Thoracic aorta (tissue), 2 donors: ENCODE data around the gene PLCB1. TPM values are rescaled to one million over a fixed set of nuclear protein-coding genes. Genes with fewer than 3 reads are reported as not detected.
A peak's percentile ranks its signal among the peaks of the same experiment; 100 is the strongest.

Experiments used
- ATAC-seq: fragments of 150-250 bp; one replicate; pipeline ENCODE4 v1.8.0; 2017; ENCODE audit warnings: low read depth; ENCODE audit not compliant: insufficient number of reproducible peaks, low FRiP score
- DNase-seq: peaks from one replicate; pipeline ENCODE4 v3.0.0-alpha.2; 2020; ENCODE audit warnings: low spot score
- H3K27ac ChIP-seq, 2 donors: fragments of 200-600 bp; sonication (generic); 1 replicate in 1 of 2; 2 replicates in 1 of 2; pipeline ENCODE4 v1.5.1; 2016; ENCODE audit warnings: mild to moderate bottlenecking in 2 of 2, moderate library complexity in 2 of 2
- H3K27me3 ChIP-seq: fragments of 200-600 bp; sonication (generic); replicated peaks from 2 replicates; pipeline ENCODE4 v1.6.0; 2016; ENCODE audit warnings: mild to moderate bottlenecking; ENCODE audit not compliant: insufficient read depth
- H3K36me3 ChIP-seq: fragments of 200-600 bp; sonication (generic); one replicate; pipeline ENCODE4 v1.5.1; 2016
- H3K4me1 ChIP-seq, 2 donors: fragments of 200-600 bp; sonication (generic); 1 replicate in 1 of 2; 2 replicates in 1 of 2; pipeline versions ENCODE4 v1.5.1 to v1.6.0; 2016; ENCODE audit warnings: low read depth in 2 of 2, mild to moderate bottlenecking in 1 of 2; ENCODE audit not compliant: control insufficient read depth in 1 of 2
- H3K4me3 ChIP-seq: fragments of 200-600 bp; sonication (generic); 2 replicates; pipeline ENCODE4 v1.5.1; 2016; ENCODE audit warnings: mild to moderate bottlenecking
- H3K9me3 ChIP-seq: fragments of 200-600 bp; sonication (generic); 2 replicates; pipeline ENCODE4 v1.5.1; 2016
- CTCF ChIP-seq: fragments of 200-600 bp; sonication (generic); IDR thresholded peaks from one replicate; pipeline ENCODE4 v1.5.1; 2019; ENCODE audit warnings: antibody characterized with exemption
- total RNA-seq, 2 donors: library from RNA; depleted of rRNA; stranded (reverse); fragments of >200 nt; gene quantifications; one replicate each; pipeline versions ENCODE4 v1.1.0 to v1.2.3, GENCODE V29; 2016

PLCB1 gene
- total RNA-seq, 2 donors from 2014 or later = 10.8 to 16.3 TPM

GRCh38 chr20:8624616-8625015 lies 492.6 kb downstream of the PLCB1 start:
- DNase-seq = no peak
- Histone ChIP-seq H3K36me3 (no peaks in the 10 kb centered on the region), H3K9me3 (no peaks in the 10 kb centered on the region), H3K27me3 (no peaks in the 10 kb centered on the region), H3K4me1 (peaks cover 0 to 5% of the 10 kb centered on the region in 2 donors), H3K4me3 (no peak overlapping the region), H3K27ac (no peak overlapping the region)
- no peak for ATAC-seq
- no peak for TF ChIP-seq CTCF

- no peaks in the 10 kb centered on the region for H3K9me3 ChIP-seq
- no peaks in the 10 kb centered on the region for H3K27me3 ChIP-seq
- H3K4me1 ChIP-seq = peaks cover 0 to 5% of the 10 kb centered on the region in 2 donors
- peak overlapping the region; percentile 58 for H3K4me3 ChIP-seq
- H3K27ac ChIP-seq = no peak overlapping the region
- no peak for TF ChIP-seq CTCF
- no peaks in the 10 kb centered on the region for H3K36me3 ChIP-seq
- ATAC-seq (no peak), DNase-seq (no peak)
Observed at GRCh38 chr20:8627340-8628004, 495.4 kb downstream of the PLCB1 start.

GRCh38 chr20:8631271-8631670 lies 499.2 kb downstream of the PLCB1 start:
- peaks cover 0 to 5% of the 10 kb centered on the region in 2 donors for H3K4me1 ChIP-seq
- ATAC-seq (no peak), DNase-seq (no peak)
- no peaks in the 10 kb centered on the region for H3K9me3 ChIP-seq
- no peaks in the 10 kb centered on the region for H3K27me3 ChIP-seq
- H3K27ac ChIP-seq = no peak overlapping the region
- no peak for TF ChIP-seq CTCF
- no peak overlapping the region for H3K4me3 ChIP-seq
- no peaks in the 10 kb centered on the region for H3K36me3 ChIP-seq

- ATAC-seq (no peak), DNase-seq (no peak)
- Histone ChIP-seq H3K4me1 (no peaks in the 10 kb centered on the region), H3K36me3 (no peaks in the 10 kb centered on the region), H3K4me3 (no peak overlapping the region), H3K9me3 (no peaks in the 10 kb centered on the region), H3K27me3 (no peaks in the 10 kb centered on the region), H3K27ac (no peak overlapping the region)
- TF ChIP-seq CTCF = no peak
Observed at GRCh38 chr20:8633366-8633765, 501.3 kb downstream of the PLCB1 start.

- ATAC-seq = no peak
- no peaks in the 10 kb centered on the region for H3K9me3 ChIP-seq
- TF ChIP-seq CTCF = no peak
Observed at GRCh38 chr20:8635048-8635572, 503.0 kb downstream of the PLCB1 start.

More at GRCh38 chr20:8635048-8635572, 503.0 kb downstream of the PLCB1 start:
- H3K4me3 ChIP-seq = no peak overlapping the region
- no peaks in the 10 kb centered on the region for H3K27me3 ChIP-seq
- no peak for DNase-seq
- H3K4me1 ChIP-seq = no peaks in the 10 kb centered on the region
- H3K36me3 ChIP-seq = no peaks in the 10 kb centered on the region
- H3K27ac ChIP-seq = no peak overlapping the region
